GM12875 (cell line): ENCODE results near the gene C2orf81.
A peak's percentile ranks its signal among the peaks of the same experiment; 100 is the strongest.

ENCODE experiments used
- H3K4me3 ChIP-seq: one replicate; pipeline ENCODE4 v1.5.1; 2011; ENCODE audit warnings: low read depth, low read length, control low read depth
- TF ChIP-seq, protein P1 (sequence below): IDR thresholded peaks from 2 replicates; pipeline ENCODE4 v1.5.1; 2011; ENCODE audit warnings: low read depth, mild to moderate bottlenecking, control low read depth, inconsistent platforms, low read length, moderate library complexity, borderline replicate concordance; ENCODE audit not compliant: insufficient read depth

The C2orf81 gene

GRCh38 chr2:74392449-74392743 lies 29.0 kb downstream of the C2orf81 start:
- H3K4me3 ChIP-seq = no peak overlapping the region
- TF ChIP-seq, protein P1, sequence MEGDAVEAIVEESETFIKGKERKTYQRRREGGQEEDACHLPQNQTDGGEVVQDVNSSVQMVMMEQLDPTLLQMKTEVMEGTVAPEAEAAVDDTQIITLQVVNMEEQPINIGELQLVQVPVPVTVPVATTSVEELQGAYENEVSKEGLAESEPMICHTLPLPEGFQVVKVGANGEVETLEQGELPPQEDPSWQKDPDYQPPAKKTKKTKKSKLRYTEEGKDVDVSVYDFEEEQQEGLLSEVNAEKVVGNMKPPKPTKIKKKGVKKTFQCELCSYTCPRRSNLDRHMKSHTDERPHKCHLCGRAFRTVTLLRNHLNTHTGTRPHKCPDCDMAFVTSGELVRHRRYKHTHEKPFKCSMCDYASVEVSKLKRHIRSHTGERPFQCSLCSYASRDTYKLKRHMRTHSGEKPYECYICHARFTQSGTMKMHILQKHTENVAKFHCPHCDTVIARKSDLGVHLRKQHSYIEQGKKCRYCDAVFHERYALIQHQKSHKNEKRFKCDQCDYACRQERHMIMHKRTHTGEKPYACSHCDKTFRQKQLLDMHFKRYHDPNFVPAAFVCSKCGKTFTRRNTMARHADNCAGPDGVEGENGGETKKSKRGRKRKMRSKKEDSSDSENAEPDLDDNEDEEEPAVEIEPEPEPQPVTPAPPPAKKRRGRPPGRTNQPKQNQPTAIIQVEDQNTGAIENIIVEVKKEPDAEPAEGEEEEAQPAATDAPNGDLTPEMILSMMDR = no peak

DNA sequence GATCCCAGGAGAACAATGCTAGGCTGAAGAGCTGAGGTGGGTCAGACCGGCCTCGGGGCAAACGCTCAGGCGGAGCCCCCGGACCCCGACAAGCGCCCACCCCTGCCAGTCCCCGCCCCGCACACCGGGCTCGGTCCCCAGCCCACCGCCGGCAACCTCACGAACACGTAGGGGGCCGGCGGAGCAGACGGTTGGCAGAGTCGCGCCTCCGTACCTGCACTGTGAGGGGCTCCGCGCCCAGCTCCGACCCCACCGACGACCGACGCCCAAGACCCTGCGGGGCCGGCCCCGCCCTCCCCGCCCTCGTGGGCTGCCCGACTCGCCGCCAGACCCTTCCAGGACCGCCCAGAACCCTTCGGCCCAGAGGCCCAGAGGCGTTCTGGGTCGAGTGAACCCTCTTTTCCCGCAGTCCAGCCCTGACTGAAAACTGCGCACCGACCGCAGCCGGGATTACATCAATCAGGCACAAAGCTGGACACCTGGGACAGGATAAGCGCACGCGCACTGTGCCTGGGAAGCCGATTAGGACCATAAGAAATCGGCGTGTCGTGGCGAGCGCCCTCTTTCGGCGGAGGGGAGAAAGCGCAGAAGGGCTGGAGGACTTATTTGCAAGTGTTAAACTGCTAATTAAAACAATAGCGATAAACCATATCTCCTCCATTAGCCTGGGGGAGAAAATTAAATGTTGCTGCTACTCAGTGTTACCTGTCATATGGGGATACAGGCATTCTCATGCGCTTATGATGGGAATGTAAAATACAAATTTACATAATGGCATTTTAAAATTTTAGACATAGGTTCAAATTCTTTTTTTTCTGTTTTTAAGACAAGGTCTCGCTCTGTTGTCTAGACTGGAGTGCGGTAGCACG lies 29.6 kb downstream of the C2orf81 start:
- H3K4me3 ChIP-seq = peak overlapping the region; percentile 65

GRCh38 chr2:74391209-74391579 lies 30.2 kb downstream of the C2orf81 start:
- peak overlapping the region; percentile 65 for H3K4me3 ChIP-seq
- TF ChIP-seq, protein P1 = no peak

More for the DNA sequence above, 29.6 kb downstream of the C2orf81 start:
- TF ChIP-seq, protein P1 = peak; percentile 99

DNA sequence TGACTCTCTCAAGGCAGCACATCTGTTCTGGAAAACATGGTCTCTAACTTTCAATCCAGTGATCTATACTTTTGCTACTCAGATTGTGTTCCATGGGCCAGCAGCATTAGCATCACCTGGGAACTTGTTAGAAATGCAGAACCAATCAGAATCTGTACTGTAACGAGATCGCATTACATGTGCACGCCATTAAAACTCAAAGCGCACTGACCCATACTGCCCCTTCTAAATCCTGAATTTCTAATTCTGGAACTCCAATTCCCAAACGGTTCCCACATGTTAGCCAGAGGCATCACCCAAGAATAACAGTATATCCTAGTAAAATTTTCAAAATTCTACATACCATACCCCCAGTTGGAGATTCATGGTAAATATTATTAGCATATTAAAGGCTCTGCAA lies 30.8 kb downstream of the C2orf81 start:
- TF ChIP-seq, protein P1 = no peak
- no peak overlapping the region for H3K4me3 ChIP-seq

DNA sequence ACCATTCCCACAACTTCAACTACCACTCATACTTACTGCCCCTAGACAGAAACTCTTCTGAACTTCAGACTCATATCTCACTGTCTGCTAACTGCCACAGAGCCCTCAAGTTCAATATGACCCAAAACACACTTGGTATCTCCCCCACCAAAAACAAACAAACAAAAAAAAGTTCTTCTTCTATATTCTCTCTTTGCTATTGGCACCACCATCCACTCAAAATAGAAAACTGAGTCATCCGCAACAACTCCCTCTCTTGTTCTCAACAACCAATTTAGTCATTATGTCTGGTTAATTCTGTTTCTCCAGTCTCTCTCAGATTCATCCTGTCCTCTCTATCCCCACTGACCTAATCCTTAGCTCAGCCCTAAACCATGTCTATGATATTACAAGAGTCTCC lies 34.1 kb downstream of the C2orf81 start:
- TF ChIP-seq, protein P1 = no peak
- H3K4me3 ChIP-seq = no peak overlapping the region

- TF ChIP-seq, protein P1 = no peak
- H3K4me3 ChIP-seq = no peak overlapping the region
Measured at GRCh38 chr2:74385396-74385795, 36.0 kb downstream of the C2orf81 start.

DNA sequence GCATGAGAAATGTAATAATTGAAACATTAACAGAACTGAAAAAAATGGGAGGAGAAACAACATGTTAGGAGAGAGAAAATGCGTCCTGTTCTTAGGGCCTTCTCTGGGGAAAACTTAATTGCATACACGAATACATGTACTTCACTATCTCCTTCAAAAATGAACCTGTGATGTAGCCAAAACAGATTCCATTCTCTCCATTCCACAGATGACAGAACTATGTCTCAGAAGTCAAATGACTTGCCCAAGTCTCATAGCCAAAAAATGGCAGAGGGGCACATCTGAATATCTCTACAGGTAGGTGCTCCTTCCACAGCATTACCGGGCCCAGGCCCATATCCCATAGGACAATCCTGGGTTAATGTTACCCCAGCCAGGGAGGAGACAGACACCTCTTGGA lies 37.4 kb downstream of the C2orf81 start:
- H3K4me3 ChIP-seq = no peak overlapping the region
- TF ChIP-seq, protein P1 = no peak
